Coronary artery (tissue), 2 donors: ENCODE results near the gene KTN1.

Experiments
- DNase-seq: peaks from one replicate; pipeline ENCODE4 v3.0.0-alpha.2; 2017; ENCODE audit warnings: low spot score
- H3K27ac ChIP-seq, 2 donors: fragments of 200-600 bp; sonication (generic); one replicate each; pipeline ENCODE4 v1.5.1; 2016 to 2019
- H3K4me3 ChIP-seq: fragments of 200-600 bp; sonication (generic); 2 replicates; pipeline ENCODE4 v1.5.1; 2016; ENCODE audit warnings: mild to moderate bottlenecking, moderate library complexity
- CTCF ChIP-seq: fragments of 200-600 bp; sonication (generic); IDR thresholded peaks from one replicate; pipeline ENCODE4 v1.5.1; 2019; ENCODE audit warnings: antibody characterized with exemption

KTN1 gene

GRCh38 chr14:55537782-55538181 is 42.2 kb upstream of the KTN1 start:
- Histone ChIP-seq H3K27ac (no peak overlapping the region), H3K4me3 (no peak overlapping the region)
- no peak for TF ChIP-seq CTCF
- DNase-seq = no peak

- no peak overlapping the region for H3K4me3 ChIP-seq
- TF ChIP-seq CTCF = no peak
- DNase-seq = no peak
Observed at GRCh38 chr14:55539975-55540374, 40.0 kb upstream of the KTN1 start.

GRCh38 chr14:55540847-55541773 is 38.9 kb upstream of the KTN1 start:
- Histone ChIP-seq H3K27ac (no peak overlapping the region), H3K4me3 (no peak overlapping the region)
- DNase-seq = no peak
- TF ChIP-seq CTCF = no peak

More at GRCh38 chr14:55539975-55540374, 40.0 kb upstream of the KTN1 start:
- H3K27ac ChIP-seq = no peak overlapping the region

GRCh38 chr14:55545779-55546178 is 34.2 kb upstream of the KTN1 start:
- Histone ChIP-seq H3K27ac (no peak overlapping the region), H3K4me3 (no peak overlapping the region)
- DNase-seq = no peak
- no peak for TF ChIP-seq CTCF

- TF ChIP-seq CTCF = no peak
- H3K27ac ChIP-seq = no peak overlapping the region
- no peak for DNase-seq
- no peak overlapping the region for H3K4me3 ChIP-seq
Observed at GRCh38 chr14:55546212-55546874, 33.7 kb upstream of the KTN1 start.

- no peak for DNase-seq
- Histone ChIP-seq H3K27ac (no peak overlapping the region), H3K4me3 (no peak overlapping the region)
- TF ChIP-seq CTCF = no peak
Observed at GRCh38 chr14:55547650-55548315, 32.2 kb upstream of the KTN1 start.
